Calu3 (cell line): Measurements from ENCODE around the gene PIRT. TPM values are rescaled to one million over a fixed set of nuclear protein-coding genes. Genes with fewer than 3 reads are reported as not detected.

ENCODE experiments used
- BruUV-seq: library from RNA; stranded (reverse); fragments of 400-500 nt; replicated peaks from 2 replicates; lab custom pipeline; 2021; lab: Mats Ljungman, UMichigan
- CTCF ChIA-PET: fragments of 300-600 bp; sonication (Branson Sonifier 250); formaldehyde crosslinking; loops from one replicate; lab custom pipeline; 2022; ENCODE audit warnings: antibody characterized with exemption; lab: Charles Lee
- DNase-seq: peaks from one replicate; pipeline ENCODE4 v3.0.0; 2022
- H3K27ac Mint-ChIP-seq: one replicate; pipeline ENCODE4 v1.8.0; 2022; ENCODE audit warnings: mixed read lengths; ENCODE audit not compliant: unreplicated experiment
- H3K27me3 Mint-ChIP-seq: one replicate; pipeline ENCODE4 v1.8.0; 2022; ENCODE audit warnings: mixed read lengths; ENCODE audit not compliant: unreplicated experiment
- H3K36me3 Mint-ChIP-seq: one replicate; pipeline ENCODE4 v1.8.0; 2022; ENCODE audit warnings: mild to moderate bottlenecking, moderate library complexity, mixed read lengths; ENCODE audit not compliant: insufficient read depth, unreplicated experiment
- H3K4me1 Mint-ChIP-seq: one replicate; pipeline ENCODE4 v1.8.0; 2022; ENCODE audit warnings: mild to moderate bottlenecking, low read depth, mixed read lengths; ENCODE audit not compliant: unreplicated experiment
- H3K4me3 Mint-ChIP-seq: one replicate; pipeline ENCODE4 v1.8.0; 2022; ENCODE audit warnings: mild to moderate bottlenecking, low read depth, moderate library complexity, mixed read lengths; ENCODE audit not compliant: unreplicated experiment
- H3K9me3 Mint-ChIP-seq: one replicate; pipeline ENCODE4 v1.8.0; 2022; ENCODE audit warnings: low read depth, mixed read lengths; ENCODE audit not compliant: unreplicated experiment
- intact Hi-C: fragments of 100-400 bp; cut with micrococcal nuclease; formaldehyde crosslinking; loops from one replicate; pipeline ENCODE4 v1.10.0; 2022; ENCODE audit not compliant: unreplicated experiment
- total RNA-seq: library from RNA; stranded (reverse); gene quantifications from 2 replicates; pipeline ENCODE4 v1.2.3, GENCODE V29; 2022
- TF ChIP-seq, protein P1 (sequence below): fragments of 200-600 bp; IDR thresholded peaks from one replicate; pipeline ENCODE4 v1.8.0; 2022; ENCODE audit warnings: antibody characterized with exemption; ENCODE audit not compliant: unreplicated experiment

PIRT gene
- total RNA-seq, 1 experiment from 2014 or later, result not detected

DNA sequence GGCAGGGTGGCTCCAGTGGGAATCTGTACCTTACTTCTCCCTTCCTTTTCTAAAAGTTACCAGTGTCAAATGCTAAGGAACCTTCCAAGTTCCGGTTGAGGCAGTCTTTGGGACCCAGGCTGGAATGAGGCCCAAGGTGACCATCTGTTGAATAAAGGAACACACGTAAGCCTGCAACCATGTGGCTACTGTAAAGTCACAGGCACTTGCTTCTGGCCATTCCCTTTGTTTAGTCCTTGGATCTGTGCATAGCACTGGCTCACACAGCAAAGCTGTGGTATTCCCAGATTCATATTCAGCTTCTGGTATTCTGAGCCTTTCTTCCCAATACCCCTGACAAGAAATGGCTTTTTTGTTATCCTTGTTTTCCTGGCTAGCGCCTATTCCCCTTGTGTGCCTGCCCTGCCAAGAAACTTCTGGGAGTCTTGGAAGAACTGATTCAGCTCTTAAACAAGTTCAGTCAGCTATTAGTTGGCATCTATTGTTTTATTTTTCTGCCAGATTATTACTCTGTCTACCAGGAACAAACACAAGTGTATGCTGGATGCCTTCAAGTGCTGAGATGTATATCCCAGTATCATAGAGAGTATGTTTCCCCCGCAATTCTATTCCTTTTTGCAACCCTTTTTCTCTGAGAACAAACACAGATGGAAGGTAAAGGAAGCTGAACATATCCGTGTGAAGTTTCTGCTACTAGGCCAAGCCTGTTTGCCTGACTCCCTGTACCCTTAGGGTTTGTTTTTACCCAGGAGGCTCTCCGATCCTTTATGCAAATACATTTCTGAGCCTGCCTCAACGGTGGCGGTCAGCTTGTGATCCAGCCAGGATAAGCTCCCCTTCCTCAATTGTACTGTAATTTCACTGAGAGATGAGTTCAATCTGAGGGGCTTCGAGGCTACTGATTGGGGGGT lies 47.1 kb downstream of the PIRT start:
- Mint-ChIP-seq H3K27ac (no peak overlapping the region), H3K4me3 (no peak overlapping the region), H3K4me1 (no peaks in the 10 kb centered on the region), H3K9me3 (no peaks in the 10 kb centered on the region), H3K27me3 (no peaks in the 10 kb centered on the region), H3K36me3 (no peaks in the 10 kb centered on the region)
- DNase-seq, result no peak
- TF ChIP-seq, protein P1, sequence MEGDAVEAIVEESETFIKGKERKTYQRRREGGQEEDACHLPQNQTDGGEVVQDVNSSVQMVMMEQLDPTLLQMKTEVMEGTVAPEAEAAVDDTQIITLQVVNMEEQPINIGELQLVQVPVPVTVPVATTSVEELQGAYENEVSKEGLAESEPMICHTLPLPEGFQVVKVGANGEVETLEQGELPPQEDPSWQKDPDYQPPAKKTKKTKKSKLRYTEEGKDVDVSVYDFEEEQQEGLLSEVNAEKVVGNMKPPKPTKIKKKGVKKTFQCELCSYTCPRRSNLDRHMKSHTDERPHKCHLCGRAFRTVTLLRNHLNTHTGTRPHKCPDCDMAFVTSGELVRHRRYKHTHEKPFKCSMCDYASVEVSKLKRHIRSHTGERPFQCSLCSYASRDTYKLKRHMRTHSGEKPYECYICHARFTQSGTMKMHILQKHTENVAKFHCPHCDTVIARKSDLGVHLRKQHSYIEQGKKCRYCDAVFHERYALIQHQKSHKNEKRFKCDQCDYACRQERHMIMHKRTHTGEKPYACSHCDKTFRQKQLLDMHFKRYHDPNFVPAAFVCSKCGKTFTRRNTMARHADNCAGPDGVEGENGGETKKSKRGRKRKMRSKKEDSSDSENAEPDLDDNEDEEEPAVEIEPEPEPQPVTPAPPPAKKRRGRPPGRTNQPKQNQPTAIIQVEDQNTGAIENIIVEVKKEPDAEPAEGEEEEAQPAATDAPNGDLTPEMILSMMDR, result no peak
- CTCF ChIA-PET, result interaction anchor here (0.6 kb wide), 1 partner anchor 35 kb away, joined by 6 read pairs; no protein-coding TSS in a partner anchor
- no TSS peak for BruUV-seq
- intact Hi-C loops, result no loop called here

DNA sequence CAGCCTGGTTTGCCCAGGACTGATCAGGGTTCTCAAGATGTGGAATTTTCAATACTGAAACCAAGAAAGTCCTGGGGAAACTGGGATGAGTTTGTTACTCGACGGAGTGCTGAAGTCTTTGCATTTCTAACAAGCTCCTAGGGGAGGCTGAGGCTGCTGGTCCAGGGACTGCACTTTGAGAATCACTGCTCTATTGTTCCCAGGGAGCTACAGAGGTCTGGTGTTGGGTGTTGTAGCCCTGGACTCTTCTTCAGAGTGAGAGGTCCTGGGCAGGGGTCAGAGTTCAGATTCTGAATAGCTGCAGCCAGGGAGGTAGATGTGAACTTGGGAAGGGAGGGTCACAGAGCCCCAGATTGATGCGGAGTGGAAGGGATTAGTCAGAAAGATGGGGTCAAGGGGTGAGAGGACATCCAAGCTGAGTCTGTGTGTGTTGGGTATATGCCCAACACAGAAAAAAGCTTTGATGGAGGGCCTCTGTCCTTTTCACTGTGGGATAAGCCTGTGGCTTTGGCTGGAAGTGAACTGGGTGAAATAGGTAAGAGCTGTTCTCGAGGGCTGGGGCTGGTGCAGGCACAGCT lies 48.1 kb downstream of the PIRT start:
- no peaks in the 10 kb centered on the region for H3K27me3 Mint-ChIP-seq
- intact Hi-C loops, result no loop called here
- CTCF ChIA-PET, result interaction anchor here (0.6 kb wide), 1 partner anchor 34 kb away, joined by 6 read pairs; no protein-coding TSS in a partner anchor
- no peaks in the 10 kb centered on the region for H3K36me3 Mint-ChIP-seq
- BruUV-seq, result no TSS peak
- TF ChIP-seq, protein P1, result no peak
- H3K9me3 Mint-ChIP-seq, result no peaks in the 10 kb centered on the region
- no peak for DNase-seq
- no peak overlapping the region for H3K4me3 Mint-ChIP-seq
- no peaks in the 10 kb centered on the region for H3K4me1 Mint-ChIP-seq
- no peak overlapping the region for H3K27ac Mint-ChIP-seq

DNA sequence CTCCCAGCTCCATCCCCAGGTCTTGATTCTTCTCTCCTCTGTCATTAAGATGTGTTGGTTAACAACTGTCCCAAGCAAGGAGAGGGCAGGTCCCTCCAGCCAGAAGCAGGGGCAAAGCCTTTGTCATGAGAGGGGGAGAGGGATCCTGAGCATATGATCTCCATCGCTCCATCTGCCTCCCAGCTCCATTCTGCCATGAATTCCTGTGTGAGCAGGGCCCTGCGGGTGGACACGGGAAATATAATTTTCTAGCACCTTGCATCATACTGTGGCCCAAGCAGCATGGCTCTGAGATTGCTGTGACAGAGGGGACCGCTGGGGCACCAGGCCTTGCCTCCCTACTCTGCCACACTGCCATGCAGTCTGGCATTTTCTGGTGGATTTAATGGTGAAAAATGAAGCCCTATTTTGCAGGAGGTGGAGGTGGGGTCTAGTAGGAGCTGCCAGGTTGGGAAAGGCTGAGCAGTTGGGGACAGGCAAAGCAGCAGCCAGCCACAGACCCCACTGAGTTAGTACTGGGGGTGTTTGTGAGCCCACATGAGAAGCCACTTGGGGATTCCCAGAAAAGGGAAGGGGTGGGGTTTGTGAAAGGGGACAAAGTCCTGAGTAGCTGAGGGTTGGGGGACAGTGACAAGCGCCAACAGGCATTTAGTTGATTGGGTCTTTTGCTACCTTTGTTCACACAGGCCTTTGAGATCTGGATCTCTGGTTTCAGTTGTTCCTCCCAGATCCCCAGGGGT lies 50.4 kb downstream of the PIRT start:
- Mint-ChIP-seq H3K27me3 (no peaks in the 10 kb centered on the region), H3K9me3 (no peaks in the 10 kb centered on the region), H3K36me3 (no peaks in the 10 kb centered on the region), H3K27ac (no peak overlapping the region), H3K4me3 (no peak overlapping the region), H3K4me1 (no peaks in the 10 kb centered on the region)
- CTCF ChIA-PET, result no interaction called here
- TF ChIP-seq, protein P1, result no peak
- BruUV-seq, result no TSS peak
- intact Hi-C loops, result no loop called here
- DNase-seq, result no peak

- no peak for DNase-seq
- Mint-ChIP-seq H3K4me1 (no peaks in the 10 kb centered on the region), H3K36me3 (no peaks in the 10 kb centered on the region), H3K27ac (no peak overlapping the region), H3K4me3 (no peak overlapping the region), H3K27me3 (no peaks in the 10 kb centered on the region), H3K9me3 (no peaks in the 10 kb centered on the region)
- CTCF ChIA-PET, result no interaction called here
- no TSS peak for BruUV-seq
- intact Hi-C loops, result no loop called here
- TF ChIP-seq, protein P1, result no peak
These were observed 52.6 kb downstream of the PIRT start for GRCh38 chr17:10785295-10785694.
